HG03139 (cell line): ENCODE measurements around the gene ZBTB4.

ENCODE experiments used
- ATAC-seq: cut with Tn5 transposase; IDR thresholded peaks from one replicate; pipeline ENCODE4 v1.9.1; 2021; ENCODE audit not compliant: unreplicated experiment

ZBTB4 gene

GRCh38 chr17:7423679-7424078 lies 55.8 kb downstream of the ZBTB4 start:
- no peak for ATAC-seq

- no peak for ATAC-seq
Measured at GRCh38 chr17:7421186-7421585, 58.2 kb downstream of the ZBTB4 start.

- no peak for ATAC-seq
Measured at GRCh38 chr17:7419819-7420610, 59.4 kb downstream of the ZBTB4 start, which contains the start of gene SPEM1. SPEM1 (plus strand) TSS chr17:7420324; CDS start chr17:7420385, 61 bp downstream.

- ATAC-seq, result no peak
Measured at GRCh38 chr17:7418472-7419152, 60.8 kb downstream of the ZBTB4 start.

- ATAC-seq, result no peak
Measured at GRCh38 chr17:7417056-7417655, 62.3 kb downstream of the ZBTB4 start.

GRCh38 chr17:7416323-7416722 lies 63.1 kb downstream of the ZBTB4 start:
- ATAC-seq, result no peak

GRCh38 chr17:7415784-7416183 lies 63.6 kb downstream of the ZBTB4 start:
- no peak for ATAC-seq

GRCh38 chr17:7414837-7415236 lies 64.6 kb downstream of the ZBTB4 start:
- ATAC-seq, result no peak

GRCh38 chr17:7413346-7413985 lies 66.0 kb downstream of the ZBTB4 start:
- no peak for ATAC-seq

- no peak for ATAC-seq
Measured at GRCh38 chr17:7411427-7411750, 68.0 kb downstream of the ZBTB4 start.

GRCh38 chr17:7410634-7411426 lies 68.6 kb downstream of the ZBTB4 start:
- ATAC-seq, result no peak

- no peak for ATAC-seq
Measured at GRCh38 chr17:7409716-7410115, 69.7 kb downstream of the ZBTB4 start.
